A673 (cell line): ENCODE data around the gene MIER1. TPM values are rescaled to one million over a fixed set of nuclear protein-coding genes. Genes with fewer than 3 reads are reported as not detected.

ENCODE experiments used
- BruUV-seq: library from RNA; stranded (reverse); fragments of 400-500 nt; replicated peaks from 2 replicates; lab custom pipeline; 2021; lab: Mats Ljungman, UMichigan
- CTCF ChIA-PET: fragments of 300-600 bp; sonication (Branson Sonifier 250); formaldehyde crosslinking; loops from one replicate; lab custom pipeline; 2022; ENCODE audit warnings: antibody characterized with exemption; lab: Charles Lee
- POLR2A ChIA-PET: fragments of 300-600 bp; sonication (Branson Sonifier 250); formaldehyde crosslinking; loops from one replicate; lab custom pipeline; 2022; ENCODE audit warnings: antibody characterized with exemption; ENCODE audit not compliant: low non-redundant PET; lab: Charles Lee
- DNase-seq: peaks from one replicate; pipeline ENCODE4 v3.0.0-alpha.2; 2015; ENCODE audit warnings: low spot score
- H3K27ac ChIP-seq: fragments of 200-600 bp; sonication (generic); 2 replicates; pipeline ENCODE4 v1.5.1; 2016; ENCODE audit warnings: mixed run types, low read depth, mild to moderate bottlenecking, mixed read lengths, antibody characterized with exemption, low read length; ENCODE audit not compliant: poor library complexity, severe bottlenecking
- H3K27me3 ChIP-seq: fragments of 200-600 bp; sonication (generic); replicated peaks from 2 replicates; pipeline ENCODE4 v1.6.1; 2017; ENCODE audit warnings: mixed run types, low read depth, mild to moderate bottlenecking, mixed read lengths, antibody characterized with exemption, low read length; ENCODE audit not compliant: insufficient read depth, poor library complexity
- H3K36me3 ChIP-seq: fragments of 200-600 bp; sonication (generic); 2 replicates; pipeline ENCODE4 v1.6.1; 2016; ENCODE audit warnings: mixed run types, mild to moderate bottlenecking, mixed read lengths, antibody characterized with exemption, low read length; ENCODE audit not compliant: insufficient read depth, poor library complexity, severe bottlenecking
- H3K4me1 ChIP-seq: fragments of 200-600 bp; sonication (generic); 2 replicates; pipeline ENCODE4 v1.6.1; 2017; ENCODE audit warnings: mixed run types, mild to moderate bottlenecking, mixed read lengths, antibody characterized with exemption, low read length; ENCODE audit not compliant: insufficient read depth, poor library complexity, severe bottlenecking
- H3K4me3 ChIP-seq: fragments of 200-600 bp; sonication (generic); 2 replicates; pipeline ENCODE4 v1.5.1; 2016; ENCODE audit warnings: low read depth, mixed run types, mild to moderate bottlenecking, mixed read lengths, low read length; ENCODE audit not compliant: poor library complexity, severe bottlenecking
- H3K9me3 ChIP-seq: fragments of 200-600 bp; sonication (generic); 2 replicates; pipeline ENCODE4 v1.6.1; 2016; ENCODE audit warnings: mixed run types, low read depth, mild to moderate bottlenecking, mixed read lengths, antibody characterized with exemption, low read length; ENCODE audit not compliant: poor library complexity, severe bottlenecking
- EZH2 ChIP-seq: fragments of 200-600 bp; sonication (generic); IDR thresholded peaks from 2 replicates; pipeline ENCODE4 v1.6.1; 2017; ENCODE audit warnings: borderline replicate concordance, low read depth, mild to moderate bottlenecking, mixed read lengths, antibody characterized with exemption, low read length; ENCODE audit not compliant: poor library complexity, severe bottlenecking
- intact Hi-C: fragments of 100-400 bp; cut with micrococcal nuclease; formaldehyde crosslinking; loops from one replicate; pipeline ENCODE4 v1.10.0; 2022; ENCODE audit not compliant: unreplicated experiment
- total RNA-seq: library from RNA; stranded (reverse); gene quantifications from 2 replicates; pipeline ENCODE4 v1.2.3, GENCODE V29; 2021
- TF ChIP-seq, protein P1 (sequence below): fragments of 300-800, 200-600 bp; sonication (generic); conservative IDR thresholded peaks from 2 replicates; pipeline ENCODE4 v1.5.1; 2017; ENCODE audit warnings: low read depth, mild to moderate bottlenecking, antibody characterized with exemption, low read length, moderate library complexity, mixed read lengths

Gene MIER1
- total RNA-seq, 1 experiment from 2014 or later = 30.3 TPM

- ChIA-PET CTCF (no interaction called here), POLR2A (no interaction called here)
- H3K9me3 ChIP-seq = no peaks in the 10 kb centered on the region
- H3K4me3 ChIP-seq = no peak overlapping the region
- intact Hi-C loops = no loop called here
- no peaks in the 10 kb centered on the region for H3K4me1 ChIP-seq
- TF ChIP-seq, protein P1, sequence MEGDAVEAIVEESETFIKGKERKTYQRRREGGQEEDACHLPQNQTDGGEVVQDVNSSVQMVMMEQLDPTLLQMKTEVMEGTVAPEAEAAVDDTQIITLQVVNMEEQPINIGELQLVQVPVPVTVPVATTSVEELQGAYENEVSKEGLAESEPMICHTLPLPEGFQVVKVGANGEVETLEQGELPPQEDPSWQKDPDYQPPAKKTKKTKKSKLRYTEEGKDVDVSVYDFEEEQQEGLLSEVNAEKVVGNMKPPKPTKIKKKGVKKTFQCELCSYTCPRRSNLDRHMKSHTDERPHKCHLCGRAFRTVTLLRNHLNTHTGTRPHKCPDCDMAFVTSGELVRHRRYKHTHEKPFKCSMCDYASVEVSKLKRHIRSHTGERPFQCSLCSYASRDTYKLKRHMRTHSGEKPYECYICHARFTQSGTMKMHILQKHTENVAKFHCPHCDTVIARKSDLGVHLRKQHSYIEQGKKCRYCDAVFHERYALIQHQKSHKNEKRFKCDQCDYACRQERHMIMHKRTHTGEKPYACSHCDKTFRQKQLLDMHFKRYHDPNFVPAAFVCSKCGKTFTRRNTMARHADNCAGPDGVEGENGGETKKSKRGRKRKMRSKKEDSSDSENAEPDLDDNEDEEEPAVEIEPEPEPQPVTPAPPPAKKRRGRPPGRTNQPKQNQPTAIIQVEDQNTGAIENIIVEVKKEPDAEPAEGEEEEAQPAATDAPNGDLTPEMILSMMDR = no peak
- no peak for TF ChIP-seq EZH2
- no TSS peak for BruUV-seq
- DNase-seq = no peak
- peak overlapping the region; percentile 28 for H3K27ac ChIP-seq
- H3K27me3 ChIP-seq = no peaks in the 10 kb centered on the region
- peaks cover 8% of the 10 kb centered on the region for H3K36me3 ChIP-seq
Observed at GRCh38 chr1:67020304-67020703, 95.5 kb downstream of the MIER1 start.

DNA sequence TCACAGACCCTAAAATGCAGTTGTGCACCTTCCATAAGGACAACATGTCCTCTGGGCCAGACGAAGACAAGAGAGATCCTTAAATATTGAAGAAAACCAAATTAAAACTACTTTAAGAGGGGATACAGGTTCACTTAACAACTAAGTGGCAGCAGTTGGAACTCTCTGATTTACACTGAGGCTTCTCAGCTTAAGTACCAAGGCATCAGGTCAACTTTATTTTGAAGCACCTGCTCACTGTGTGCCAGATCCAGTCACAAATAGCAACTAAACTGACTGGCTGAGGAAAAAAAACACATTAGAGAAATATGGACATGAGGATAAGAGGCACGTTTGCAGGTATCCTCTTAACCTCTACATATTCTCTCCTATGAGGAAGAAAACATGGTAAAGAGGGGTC is 96.0 kb downstream of the MIER1 start:
- H3K36me3 ChIP-seq = peaks cover 8% of the 10 kb centered on the region
- no peak overlapping the region for H3K27ac ChIP-seq
- H3K4me3 ChIP-seq = no peak overlapping the region
- CTCF ChIA-PET = no interaction called here
- BruUV-seq = no TSS peak
- intact Hi-C loops = no loop called here
- no peak for TF ChIP-seq EZH2
- POLR2A ChIA-PET = no interaction called here
- H3K9me3 ChIP-seq = no peaks in the 10 kb centered on the region
- no peak for DNase-seq
- no peaks in the 10 kb centered on the region for H3K27me3 ChIP-seq
- no peaks in the 10 kb centered on the region for H3K4me1 ChIP-seq

GRCh38 chr1:67029472-67029871 is 104.7 kb downstream of the MIER1 start:
- ChIA-PET POLR2A (no interaction called here), CTCF (no interaction called here)
- no peaks in the 10 kb centered on the region for H3K9me3 ChIP-seq
- intact Hi-C loops = no loop called here
- no peak overlapping the region for H3K4me3 ChIP-seq
- no peaks in the 10 kb centered on the region for H3K4me1 ChIP-seq
- H3K36me3 ChIP-seq = no peaks in the 10 kb centered on the region
- no peak overlapping the region for H3K27ac ChIP-seq
- DNase-seq = no peak
- TF ChIP-seq, protein P1 = no peak
- no peak for TF ChIP-seq EZH2
- no TSS peak for BruUV-seq
- no peaks in the 10 kb centered on the region for H3K27me3 ChIP-seq

DNA sequence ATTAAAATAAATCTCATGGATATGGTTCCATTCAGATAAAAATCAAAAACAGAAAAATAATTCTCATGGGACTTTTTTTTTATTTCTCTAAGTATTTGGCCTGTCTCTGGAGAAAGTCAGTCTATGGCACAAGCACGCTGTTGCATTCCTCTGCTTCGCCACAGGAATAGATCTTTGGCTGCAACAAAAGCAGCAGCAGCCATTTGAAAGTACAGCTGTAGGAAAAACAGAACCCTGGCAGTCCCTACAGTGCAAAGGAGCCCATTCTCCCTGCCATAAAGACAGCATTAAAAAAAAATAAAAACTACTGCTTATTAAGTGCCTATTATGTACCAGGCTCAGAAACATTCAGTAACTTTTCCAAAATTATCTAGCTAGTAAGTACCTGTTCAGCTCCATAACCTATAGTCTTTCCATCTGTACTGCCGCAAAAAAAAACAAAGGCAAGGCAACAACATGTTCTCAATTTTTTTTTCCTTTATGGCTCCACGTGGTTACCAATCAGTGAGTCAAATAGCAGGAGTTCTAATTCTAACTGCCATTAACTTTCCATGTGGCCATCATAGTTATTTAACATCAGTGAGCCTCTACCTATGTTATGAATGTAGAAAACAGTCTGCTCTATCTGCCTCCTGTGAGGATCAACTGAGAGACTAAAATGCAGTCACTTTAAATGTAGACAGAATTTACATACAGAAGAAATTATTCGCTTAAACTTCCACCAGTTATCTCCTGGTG is 106.5 kb downstream of the MIER1 start:
- no peak for DNase-seq
- H3K36me3 ChIP-seq = no peaks in the 10 kb centered on the region
- intact Hi-C loops = no loop called here
- H3K9me3 ChIP-seq = no peaks in the 10 kb centered on the region
- TF ChIP-seq, protein P1 = no peak
- no peak for TF ChIP-seq EZH2
- no peaks in the 10 kb centered on the region for H3K27me3 ChIP-seq
- CTCF ChIA-PET = no interaction called here
- H3K4me1 ChIP-seq = no peaks in the 10 kb centered on the region
- no TSS peak for BruUV-seq
- no peak overlapping the region for H3K27ac ChIP-seq
- no peak overlapping the region for H3K4me3 ChIP-seq
- POLR2A ChIA-PET = no interaction called here
